Kidney epithelial cell (primary cell): ENCODE measurements around the gene NUDT17. TPM values are rescaled to one million over a fixed set of nuclear protein-coding genes. Genes with fewer than 3 reads are reported as not detected.

Experiments
- DNase-seq: peaks from one replicate; pipeline ENCODE4 v3.0.0-alpha.2; 2010; ENCODE audit warnings: low read depth
- H3K27me3 ChIP-seq: 2 replicates; pipeline ENCODE4 v1.6.0; 2011; ENCODE audit warnings: low read length; ENCODE audit not compliant: control insufficient read depth, insufficient read depth
- H3K36me3 ChIP-seq: 2 replicates; pipeline ENCODE4 v1.5.1; 2011; ENCODE audit warnings: low read length; ENCODE audit not compliant: control insufficient read depth, insufficient read depth
- H3K4me3 ChIP-seq: 2 replicates; pipeline ENCODE4 v1.5.1; 2011; ENCODE audit warnings: low read depth, mild to moderate bottlenecking, control low read depth, low read length
- total RNA-seq: library from RNA; depleted of rRNA; stranded (reverse); fragments of >200 nt; gene quantifications from 2 replicates; pipeline ENCODE4 v1.2.3, GENCODE V29; 2015
- TF ChIP-seq, protein P1 (sequence below): IDR thresholded peaks from 2 replicates; pipeline ENCODE4 v1.5.1; 2011; ENCODE audit warnings: mild to moderate bottlenecking, moderate library complexity, low read length, control low read depth, inconsistent platforms; ENCODE audit not compliant: insufficient read depth, poor library complexity, severe bottlenecking

Gene NUDT17, protein sequence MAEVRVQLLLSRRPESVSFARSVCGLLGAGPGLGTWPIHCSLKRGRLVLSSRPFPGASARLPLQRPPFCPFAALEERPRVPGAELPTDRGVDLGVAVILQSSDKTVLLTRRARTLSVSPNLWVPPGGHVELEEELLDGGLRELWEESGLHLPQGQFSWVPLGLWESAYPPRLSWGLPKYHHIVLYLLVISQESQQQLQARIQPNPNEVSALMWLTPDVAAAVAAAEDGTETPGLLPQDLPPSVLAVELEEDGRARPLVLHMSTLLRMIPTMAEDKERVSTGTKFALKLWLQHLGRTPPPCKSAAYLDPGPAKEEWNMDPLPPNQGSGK
- total RNA-seq, result 1.9 and 2.5 TPM in 2 replicates

GRCh38 chr1:145845514-145846161 is at the start of gene NUDT17:
Gene NUDT17 (plus strand): TSS chr1:145845630. CDS start chr1:145845641, 11 bp downstream.
- Histone ChIP-seq H3K4me3 (peak within 1 kb of the TSS; percentile 55), H3K36me3 (peaks cover 4% of the 10 kb centered on the region), H3K27me3 (no peaks in the 10 kb centered on the region)
- no peak for DNase-seq
- TF ChIP-seq, protein P1, sequence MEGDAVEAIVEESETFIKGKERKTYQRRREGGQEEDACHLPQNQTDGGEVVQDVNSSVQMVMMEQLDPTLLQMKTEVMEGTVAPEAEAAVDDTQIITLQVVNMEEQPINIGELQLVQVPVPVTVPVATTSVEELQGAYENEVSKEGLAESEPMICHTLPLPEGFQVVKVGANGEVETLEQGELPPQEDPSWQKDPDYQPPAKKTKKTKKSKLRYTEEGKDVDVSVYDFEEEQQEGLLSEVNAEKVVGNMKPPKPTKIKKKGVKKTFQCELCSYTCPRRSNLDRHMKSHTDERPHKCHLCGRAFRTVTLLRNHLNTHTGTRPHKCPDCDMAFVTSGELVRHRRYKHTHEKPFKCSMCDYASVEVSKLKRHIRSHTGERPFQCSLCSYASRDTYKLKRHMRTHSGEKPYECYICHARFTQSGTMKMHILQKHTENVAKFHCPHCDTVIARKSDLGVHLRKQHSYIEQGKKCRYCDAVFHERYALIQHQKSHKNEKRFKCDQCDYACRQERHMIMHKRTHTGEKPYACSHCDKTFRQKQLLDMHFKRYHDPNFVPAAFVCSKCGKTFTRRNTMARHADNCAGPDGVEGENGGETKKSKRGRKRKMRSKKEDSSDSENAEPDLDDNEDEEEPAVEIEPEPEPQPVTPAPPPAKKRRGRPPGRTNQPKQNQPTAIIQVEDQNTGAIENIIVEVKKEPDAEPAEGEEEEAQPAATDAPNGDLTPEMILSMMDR, result peak; percentile 99

DNA sequence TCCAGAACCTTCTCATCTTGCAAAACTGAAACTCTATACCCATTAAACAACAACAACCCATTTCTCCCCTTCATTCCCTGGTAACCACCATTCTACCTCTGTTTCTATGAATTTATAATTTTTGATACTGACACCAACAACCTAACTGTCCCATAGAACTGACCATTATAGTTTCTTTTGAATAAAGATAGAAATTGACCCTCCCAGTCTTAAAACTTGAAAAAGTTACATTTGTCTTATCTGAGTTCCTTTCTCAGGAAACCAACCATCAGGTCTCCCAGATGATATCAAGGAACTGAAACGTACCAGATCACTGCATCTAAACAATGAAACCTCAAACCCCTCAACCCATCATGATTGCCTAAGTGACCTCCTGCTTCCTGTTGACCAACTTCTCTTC is 48.7 kb upstream of the NUDT17 start:
- H3K4me3 ChIP-seq, result no peak overlapping the region
- TF ChIP-seq, protein P1, result no peak
- no peak for DNase-seq
- no peaks in the 10 kb centered on the region for H3K36me3 ChIP-seq
- no peaks in the 10 kb centered on the region for H3K27me3 ChIP-seq

DNA sequence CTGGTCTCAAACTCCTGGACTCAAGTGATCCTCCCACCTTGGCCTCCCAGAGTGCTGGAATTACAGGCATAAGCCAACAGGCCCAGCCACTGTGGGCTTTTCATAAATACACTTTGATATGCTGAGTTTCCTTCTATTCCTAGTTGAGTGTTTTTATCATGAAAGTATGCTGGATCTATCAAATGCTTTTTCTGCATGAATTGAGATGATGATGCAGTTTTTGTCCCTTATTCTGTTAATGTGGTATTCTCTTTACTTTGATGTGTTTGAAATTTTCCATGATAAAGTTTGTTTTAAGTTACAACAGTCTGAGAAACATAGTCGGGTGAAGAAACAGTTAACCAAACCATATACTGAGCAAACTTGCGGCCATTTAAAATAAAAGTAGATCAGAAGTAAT is 45.6 kb upstream of the NUDT17 start:
- DNase-seq, result no peak
- no peaks in the 10 kb centered on the region for H3K36me3 ChIP-seq
- no peaks in the 10 kb centered on the region for H3K27me3 ChIP-seq
- TF ChIP-seq, protein P1, result no peak
- H3K4me3 ChIP-seq, result no peak overlapping the region

GRCh38 chr1:145804235-145805045 is 41.0 kb upstream of the NUDT17 start:
- Histone ChIP-seq H3K4me3 (no peak overlapping the region), H3K27me3 (no peaks in the 10 kb centered on the region), H3K36me3 (no peaks in the 10 kb centered on the region)
- no peak for DNase-seq
- TF ChIP-seq, protein P1, result no peak

- no peaks in the 10 kb centered on the region for H3K27me3 ChIP-seq
- DNase-seq, result no peak
- H3K36me3 ChIP-seq, result no peaks in the 10 kb centered on the region
- H3K4me3 ChIP-seq, result no peak overlapping the region
- TF ChIP-seq, protein P1, result no peak
Measured at GRCh38 chr1:145805057-145805456, 40.4 kb upstream of the NUDT17 start.
